ENCODE measurements around the gene ZCCHC7.
A peak's percentile ranks its signal among the peaks of the same experiment; 100 is the strongest.
"Not testable (repeated sequence)": the region's sequence is repeated elsewhere in the genome, so short reads cannot be mapped to it uniquely, and the experiment has no call there.

ZCCHC7 gene

GRCh38 chr9:37119907-37120842, at the start of gene ZCCHC7:
ZCCHC7 (plus strand) TSS chr9:37120574.
- DNase-seq: peak; percentile 95

GRCh38 chr9:37074790-37075189, 45.6 kb upstream of the ZCCHC7 start:
- not testable (repeated sequence) for DNase-seq

- DNase-seq: peak; percentile 92
These were observed 40.8 kb upstream of the ZCCHC7 start for GRCh38 chr9:37079370-37080164.

GRCh38 chr9:37080165-37080628, 40.2 kb upstream of the ZCCHC7 start:
- DNase-seq: not testable (repeated sequence)

- DNase-seq: not testable (repeated sequence)
These were observed 38.9 kb upstream of the ZCCHC7 start for GRCh38 chr9:37081507-37081906.

- DNase-seq: no peak
These were observed 38.1 kb upstream of the ZCCHC7 start for GRCh38 chr9:37082214-37082765.

GRCh38 chr9:37083654-37084053, 36.7 kb upstream of the ZCCHC7 start:
- DNase-seq: no peak

GRCh38 chr9:37085233-37085632, 35.1 kb upstream of the ZCCHC7 start:
- DNase-seq: no peak

- not testable (repeated sequence) for DNase-seq
These were observed 27.6 kb upstream of the ZCCHC7 start for GRCh38 chr9:37092714-37093295.

GRCh38 chr9:37094751-37095150, 25.6 kb upstream of the ZCCHC7 start:
- no peak for DNase-seq

- no peak for DNase-seq
These were observed 23.7 kb upstream of the ZCCHC7 start for GRCh38 chr9:37096628-37097027.

GRCh38 chr9:37097294-37097693, 23.1 kb upstream of the ZCCHC7 start:
- DNase-seq: no peak

GRCh38 chr9:37100327-37100726, 20.0 kb upstream of the ZCCHC7 start:
- DNase-seq: no peak

GRCh38 chr9:37100741-37101140, 19.6 kb upstream of the ZCCHC7 start:
- DNase-seq: no peak

- no peak for DNase-seq
These were observed 17.9 kb upstream of the ZCCHC7 start for GRCh38 chr9:37102486-37102885.

GRCh38 chr9:37104183-37104889, 16.0 kb upstream of the ZCCHC7 start:
- DNase-seq: peak; percentile 83

GRCh38 chr9:37105234-37105633, 15.1 kb upstream of the ZCCHC7 start:
- DNase-seq: peak; percentile 45

GRCh38 chr9:37107701-37108100, 12.7 kb upstream of the ZCCHC7 start:
- no peak for DNase-seq

GRCh38 chr9:37114442-37114841, 5.9 kb upstream of the ZCCHC7 start:
- not testable (repeated sequence) for DNase-seq

GRCh38 chr9:37117956-37118355, 2.4 kb upstream of the ZCCHC7 start:
- no peak for DNase-seq

- DNase-seq: no peak
These were observed 1.0 kb upstream of the ZCCHC7 start for GRCh38 chr9:37119360-37119759.

GRCh38 chr9:37120843-37121335, 515 bp downstream of the ZCCHC7 start:
- not testable (repeated sequence) for DNase-seq

Measured in fibroblast of upper back skin (primary cell).